Astrocyte (in vitro differentiated cells and primary cell): ENCODE measurements around the gene POLR3G. TPM values are rescaled to one million over a fixed set of nuclear protein-coding genes. Genes with fewer than 3 reads are reported as not detected.

Source experiments
- DNase-seq: peaks from one replicate; pipeline ENCODE4 v3.0.0-alpha.2; 2010; ENCODE audit warnings: low read depth
- FAIRE-seq: peaks from 2 replicates; lab custom pipeline; 2011; peaks lifted over from hg19 to GRCh38; lab: Jason Lieb, UNC
- H2AFZ ChIP-seq: 2 replicates; pipeline ENCODE4 v1.6.0; 2012; ENCODE audit warnings: low read depth, low read length, inconsistent platforms
- H3K27ac ChIP-seq: 2 replicates; pipeline ENCODE4 v1.5.1; 2011; ENCODE audit warnings: low read depth, low read length, inconsistent platforms
- H3K27me3 ChIP-seq: 2 replicates; pipeline ENCODE4 v1.6.0; 2011; ENCODE audit warnings: low read length, inconsistent platforms; ENCODE audit not compliant: insufficient read depth
- H3K36me3 ChIP-seq: 2 replicates; pipeline ENCODE4 v1.5.1; 2011; ENCODE audit warnings: low read length, inconsistent platforms; ENCODE audit not compliant: insufficient read depth
- H3K4me1 ChIP-seq: 2 replicates; pipeline ENCODE4 v1.5.1; 2011; ENCODE audit warnings: low read length, inconsistent platforms; ENCODE audit not compliant: insufficient read depth
- H3K4me2 ChIP-seq: 2 replicates; pipeline ENCODE4 v1.6.0; 2012; ENCODE audit warnings: low read length, inconsistent platforms
- H3K4me3 ChIP-seq: 2 replicates; pipeline ENCODE4 v1.5.1; 2011; ENCODE audit warnings: low read depth, mild to moderate bottlenecking, low read length, inconsistent platforms; ENCODE audit not compliant: insufficient read depth
- H3K79me2 ChIP-seq: 2 replicates; pipeline ENCODE4 v1.6.0; 2012; ENCODE audit warnings: mild to moderate bottlenecking, low read length, inconsistent platforms; ENCODE audit not compliant: insufficient read depth
- H3K9ac ChIP-seq: 2 replicates; pipeline ENCODE4 v1.6.0; 2012; ENCODE audit warnings: mild to moderate bottlenecking, low read length, inconsistent platforms
- H3K9me3 ChIP-seq: 2 replicates; pipeline ENCODE4 v1.5.1; 2012; ENCODE audit warnings: low read depth, mild to moderate bottlenecking, low read length, inconsistent platforms; ENCODE audit not compliant: insufficient read depth
- H4K20me1 ChIP-seq: 2 replicates; pipeline ENCODE4 v1.6.0; 2012; ENCODE audit warnings: low read length, inconsistent platforms; ENCODE audit not compliant: insufficient read depth
- H3K27ac Mint-ChIP-seq: one replicate; pipeline ENCODE4 v1.8.0; 2021; ENCODE audit warnings: mild to moderate bottlenecking, mixed read lengths; ENCODE audit not compliant: unreplicated experiment
- H3K27me3 Mint-ChIP-seq: one replicate; pipeline ENCODE4 v1.8.0; 2021; ENCODE audit warnings: low read depth, mixed read lengths; ENCODE audit not compliant: unreplicated experiment
- H3K36me3 Mint-ChIP-seq: one replicate; pipeline ENCODE4 v1.8.0; 2021; ENCODE audit warnings: low read depth, mixed read lengths; ENCODE audit not compliant: unreplicated experiment
- H3K4me1 Mint-ChIP-seq: one replicate; pipeline ENCODE4 v1.8.0; 2021; ENCODE audit warnings: low read depth, mixed read lengths; ENCODE audit not compliant: unreplicated experiment
- H3K4me3 Mint-ChIP-seq: one replicate; pipeline ENCODE4 v1.8.0; 2021; ENCODE audit warnings: mild to moderate bottlenecking, moderate library complexity, mixed read lengths; ENCODE audit not compliant: unreplicated experiment
- H3K9me3 Mint-ChIP-seq: one replicate; pipeline ENCODE4 v1.8.0; 2021; ENCODE audit warnings: mild to moderate bottlenecking, mixed read lengths; ENCODE audit not compliant: unreplicated experiment
- CTCF ChIP-seq: IDR thresholded peaks from 2 replicates; pipeline ENCODE4 v1.5.1; 2011; ENCODE audit warnings: low read depth, mild to moderate bottlenecking, inconsistent platforms, low read length, moderate library complexity; ENCODE audit not compliant: insufficient read depth
- EZH2 ChIP-seq: IDR thresholded peaks from 2 replicates; pipeline ENCODE4 v1.6.1; 2012; ENCODE audit warnings: mild to moderate bottlenecking, low read length, inconsistent platforms; ENCODE audit not compliant: insufficient read depth
- total RNA-seq: library from RNA; stranded (reverse); gene quantifications from 2 replicates; pipeline ENCODE4 v1.2.1, GENCODE V29; 2021

POLR3G gene
- total RNA-seq, 1 donor from 2014 or later, result 6.3 TPM

GRCh38 chr5:90503596-90503995 lies 28.9 kb downstream of the POLR3G start:
- H3K27ac ChIP-seq, result no peak overlapping the region
- H3K4me1 ChIP-seq, result no peaks in the 10 kb centered on the region
- no peak overlapping the region for H3K4me2 ChIP-seq
- no peak overlapping the region for H3K27ac Mint-ChIP-seq
- H3K4me1 Mint-ChIP-seq, result no peaks in the 10 kb centered on the region
- no peaks in the 10 kb centered on the region for H3K9me3 ChIP-seq
- H2AFZ ChIP-seq, result no peak overlapping the region
- H3K79me2 ChIP-seq, result no peaks in the 10 kb centered on the region
- no peak for DNase-seq
- FAIRE-seq, result no peak
- H3K4me3 ChIP-seq, result no peak overlapping the region
- no peaks in the 10 kb centered on the region for H3K9me3 Mint-ChIP-seq
- no peaks in the 10 kb centered on the region for H3K36me3 ChIP-seq
- H3K4me3 Mint-ChIP-seq, result no peak overlapping the region
- H3K36me3 Mint-ChIP-seq, result no peaks in the 10 kb centered on the region
- H4K20me1 ChIP-seq, result no peaks in the 10 kb centered on the region
- H3K27me3 Mint-ChIP-seq, result no peaks in the 10 kb centered on the region
- H3K9ac ChIP-seq, result no peak overlapping the region
- TF ChIP-seq EZH2 (no peak), CTCF (no peak)
- H3K27me3 ChIP-seq, result no peaks in the 10 kb centered on the region

GRCh38 chr5:90504743-90505142 lies 30.1 kb downstream of the POLR3G start:
- no peaks in the 10 kb centered on the region for H3K4me1 ChIP-seq
- H3K27ac Mint-ChIP-seq, result no peak overlapping the region
- H4K20me1 ChIP-seq, result no peaks in the 10 kb centered on the region
- no peak overlapping the region for H3K9ac ChIP-seq
- DNase-seq, result no peak
- no peak for FAIRE-seq
- H3K36me3 ChIP-seq, result no peaks in the 10 kb centered on the region
- no peaks in the 10 kb centered on the region for H3K4me1 Mint-ChIP-seq
- H3K4me3 Mint-ChIP-seq, result no peak overlapping the region
- H2AFZ ChIP-seq, result no peak overlapping the region
- H3K79me2 ChIP-seq, result no peaks in the 10 kb centered on the region
- TF ChIP-seq CTCF (no peak), EZH2 (no peak)
- no peak overlapping the region for H3K27ac ChIP-seq
- no peak overlapping the region for H3K4me2 ChIP-seq
- H3K9me3 Mint-ChIP-seq, result no peaks in the 10 kb centered on the region
- H3K27me3 Mint-ChIP-seq, result no peaks in the 10 kb centered on the region
- no peaks in the 10 kb centered on the region for H3K36me3 Mint-ChIP-seq
- H3K27me3 ChIP-seq, result no peaks in the 10 kb centered on the region
- H3K9me3 ChIP-seq, result no peaks in the 10 kb centered on the region
- H3K4me3 ChIP-seq, result no peak overlapping the region

GRCh38 chr5:90506221-90506620 lies 31.6 kb downstream of the POLR3G start:
- no peaks in the 10 kb centered on the region for H4K20me1 ChIP-seq
- no peak overlapping the region for H3K4me3 ChIP-seq
- Mint-ChIP-seq H3K4me1 (no peaks in the 10 kb centered on the region), H3K27me3 (no peaks in the 10 kb centered on the region), H3K27ac (no peak overlapping the region), H3K36me3 (no peaks in the 10 kb centered on the region), H3K9me3 (no peaks in the 10 kb centered on the region), H3K4me3 (no peak overlapping the region)
- no peak overlapping the region for H3K27ac ChIP-seq
- no peak overlapping the region for H3K4me2 ChIP-seq
- no peaks in the 10 kb centered on the region for H3K9me3 ChIP-seq
- no peaks in the 10 kb centered on the region for H3K27me3 ChIP-seq
- peak; percentile 64 for DNase-seq
- no peaks in the 10 kb centered on the region for H3K4me1 ChIP-seq
- H3K9ac ChIP-seq, result no peak overlapping the region
- no peaks in the 10 kb centered on the region for H3K79me2 ChIP-seq
- no peak overlapping the region for H2AFZ ChIP-seq
- no peaks in the 10 kb centered on the region for H3K36me3 ChIP-seq
- FAIRE-seq, result no peak
- TF ChIP-seq CTCF, result no peak
